ENCODE results near the gene TMEM63C. TPM values are rescaled to one million over a fixed set of nuclear protein-coding genes. Genes with fewer than 3 reads are reported as not detected.

TMEM63C gene
- total RNA-seq, 5 donors from 2014 or later (not counting 1 experiment from before 2014, with no cell fraction given): 0.76 to 2.6 (median 1.3) TPM

DNA sequence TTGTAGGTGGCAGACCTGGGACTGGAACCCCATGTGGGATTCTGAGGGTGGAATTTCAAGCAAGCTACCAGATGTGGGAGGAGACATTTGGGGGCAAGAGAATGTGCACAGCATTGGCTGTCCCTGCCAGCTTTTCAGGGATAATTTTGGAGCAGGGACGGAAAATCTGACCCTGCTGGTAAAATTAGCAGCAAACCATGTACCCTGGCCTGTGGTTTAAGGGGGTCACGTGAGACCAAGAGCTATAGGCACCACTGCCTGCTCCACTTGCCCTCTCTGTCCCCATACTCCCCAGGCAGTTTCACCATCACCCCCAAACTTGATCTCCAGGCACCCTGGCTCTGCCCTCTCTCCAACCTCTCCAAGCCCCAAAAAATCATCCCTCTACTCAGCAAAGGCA is 26.5 kb upstream of the TMEM63C start:
- no peak for DNase-seq
- no peak overlapping the region for H3K4me3 Mint-ChIP-seq
- H3K4me1 ChIP-seq (ENCODE audit: control insufficient read depth in 1 of 2, extremely low read depth in 1 of 2, insufficient read depth in 2 of 2, low read length in 2 of 2): no peaks in the 10 kb centered on the region
- no peaks in the 10 kb centered on the region for H3K9me3 ChIP-seq
- POLR2A ChIA-PET: no interaction called here
- no peaks in the 10 kb centered on the region for H3K4me1 Mint-ChIP-seq
- H3K27ac ChIP-seq (ENCODE audit: low read length): no peak overlapping the region
- no peak overlapping the region for H3K4me3 ChIP-seq (ENCODE audit: control insufficient read depth in 1 of 2, extremely low read depth in 1 of 2, low read length in 1 of 2)
- no peak overlapping the region for H3K27ac Mint-ChIP-seq
- H3K27me3 ChIP-seq (replicated peaks in 1 of 2; ENCODE audit: control insufficient read depth in 2 of 2, extremely low read depth in 1 of 2, insufficient read depth in 2 of 2, low read length in 1 of 2): peaks cover 5 to 65% of the 10 kb centered on the region in 2 experiments
- H3K36me3 Mint-ChIP-seq: no peaks in the 10 kb centered on the region
- CTCF ChIA-PET: no interaction called here
- ATAC-seq (replicated peaks in 1 of 4): no peak
- no peaks in the 10 kb centered on the region for H3K9me3 Mint-ChIP-seq
- peaks cover 47 to 66% of the 10 kb centered on the region in 2 donors for H3K27me3 Mint-ChIP-seq
- WGBS (ENCODE audit: insufficient coverage): 56% methylated on average over 2 of the region's 2 CpGs
- H3K36me3 ChIP-seq (ENCODE audit: control insufficient read depth in 2 of 2, extremely low read depth in 1 of 2, insufficient read depth in 1 of 2, low read length in 1 of 2): no peaks in the 10 kb centered on the region

GRCh38 chr14:77157740-77158139 is 23.9 kb upstream of the TMEM63C start:
- H3K9me3 Mint-ChIP-seq: no peaks in the 10 kb centered on the region

DNA sequence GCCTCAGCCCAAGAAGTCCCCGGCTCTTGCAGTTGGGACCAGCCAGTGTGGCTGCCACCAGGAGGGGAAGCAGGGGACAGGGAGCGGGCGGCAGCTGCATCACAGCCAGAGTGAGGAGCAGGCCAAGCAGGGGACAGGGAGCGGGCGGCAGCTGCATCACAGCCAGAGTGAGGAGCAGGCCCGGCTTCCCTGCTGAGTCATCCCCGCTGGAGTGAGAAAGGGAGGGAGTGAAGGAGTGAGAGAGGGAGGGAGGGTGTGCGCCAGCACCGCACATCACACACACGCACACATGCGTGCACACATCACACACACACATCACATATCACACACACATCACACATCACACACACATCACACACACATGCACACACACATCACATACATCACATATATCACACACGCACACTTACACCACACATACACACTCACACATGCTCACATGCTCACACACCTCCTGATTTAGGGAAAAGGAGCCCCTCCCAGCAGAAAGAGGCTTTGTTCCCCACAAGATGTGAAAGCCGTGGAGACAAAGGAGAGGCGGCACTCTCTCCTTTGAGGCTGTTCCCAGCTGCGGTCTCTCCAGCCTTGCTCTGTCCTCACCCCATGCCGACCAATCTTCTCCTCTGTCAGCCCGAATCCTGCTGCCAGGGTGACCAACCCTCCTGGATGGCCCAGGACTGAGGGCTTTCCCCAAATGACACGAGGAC is 23.3 kb upstream of the TMEM63C start:
- 28% methylated on average over 9 of the region's 18 CpGs for WGBS (ENCODE audit: insufficient coverage)
- ChIA-PET CTCF (no interaction called here), POLR2A (no interaction called here)
- Histone ChIP-seq H3K9me3 (no peaks in the 10 kb centered on the region), H3K27ac (ENCODE audit: low read length) (no peak overlapping the region), H3K36me3 (ENCODE audit: control insufficient read depth in 2 of 2, extremely low read depth in 1 of 2, insufficient read depth in 1 of 2, low read length in 1 of 2) (no peaks in the 10 kb centered on the region), H3K4me1 (ENCODE audit: control insufficient read depth in 1 of 2, extremely low read depth in 1 of 2, insufficient read depth in 2 of 2, low read length in 2 of 2) (no peaks in the 10 kb centered on the region), H3K27me3 (replicated peaks in 1 of 2; ENCODE audit: control insufficient read depth in 2 of 2, extremely low read depth in 1 of 2, insufficient read depth in 2 of 2, low read length in 1 of 2) (peaks cover 11 to 58% of the 10 kb centered on the region in 2 experiments), H3K4me3 (ENCODE audit: control insufficient read depth in 1 of 2, extremely low read depth in 1 of 2, low read length in 1 of 2) (no peak overlapping the region)
- Mint-ChIP-seq H3K27ac (no peak overlapping the region), H3K9me3 (no peaks in the 10 kb centered on the region), H3K27me3 (peaks cover 44 to 70% of the 10 kb centered on the region in 2 donors), H3K36me3 (no peaks in the 10 kb centered on the region), H3K4me1 (no peaks in the 10 kb centered on the region), H3K4me3 (no peak overlapping the region)
- DNase-seq (no peak), ATAC-seq (replicated peaks in 1 of 4) (no peak)

More at GRCh38 chr14:77157740-77158139, 23.9 kb upstream of the TMEM63C start:
- ChIA-PET POLR2A (no interaction called here), CTCF (no interaction called here)
- no peak overlapping the region for H3K4me3 ChIP-seq (ENCODE audit: control insufficient read depth in 1 of 2, extremely low read depth in 1 of 2, low read length in 1 of 2)
- H3K4me1 Mint-ChIP-seq: no peaks in the 10 kb centered on the region
- no peak overlapping the region for H3K4me3 Mint-ChIP-seq
- 56% methylated on average over 10 of the region's 11 CpGs for WGBS (ENCODE audit: insufficient coverage)
- no peak overlapping the region for H3K27ac Mint-ChIP-seq
- no peaks in the 10 kb centered on the region for H3K36me3 ChIP-seq (ENCODE audit: control insufficient read depth in 2 of 2, extremely low read depth in 1 of 2, insufficient read depth in 1 of 2, low read length in 1 of 2)
- no peaks in the 10 kb centered on the region for H3K9me3 ChIP-seq
- no peaks in the 10 kb centered on the region for H3K4me1 ChIP-seq (ENCODE audit: control insufficient read depth in 1 of 2, extremely low read depth in 1 of 2, insufficient read depth in 2 of 2, low read length in 2 of 2)
- DNase-seq (no peak), ATAC-seq (replicated peaks in 1 of 4) (no peak)
- no peak overlapping the region for H3K27ac ChIP-seq (ENCODE audit: low read length)
- H3K27me3 Mint-ChIP-seq: peaks cover 49 to 74% of the 10 kb centered on the region in 2 donors
- H3K36me3 Mint-ChIP-seq: no peaks in the 10 kb centered on the region
- peaks cover 13 to 62% of the 10 kb centered on the region in 2 experiments for H3K27me3 ChIP-seq (replicated peaks in 1 of 2; ENCODE audit: control insufficient read depth in 2 of 2, extremely low read depth in 1 of 2, insufficient read depth in 2 of 2, low read length in 1 of 2)

- Histone ChIP-seq H3K4me1 (ENCODE audit: control insufficient read depth in 1 of 2, extremely low read depth in 1 of 2, insufficient read depth in 2 of 2, low read length in 2 of 2) (no peaks in the 10 kb centered on the region), H3K9me3 (no peaks in the 10 kb centered on the region), H3K4me3 (ENCODE audit: control insufficient read depth in 1 of 2, extremely low read depth in 1 of 2, low read length in 1 of 2) (no peak overlapping the region), H3K27ac (ENCODE audit: low read length) (no peak overlapping the region), H3K27me3 (replicated peaks in 1 of 2; ENCODE audit: control insufficient read depth in 2 of 2, extremely low read depth in 1 of 2, insufficient read depth in 2 of 2, low read length in 1 of 2) (peaks cover 11 to 58% of the 10 kb centered on the region in 2 experiments), H3K36me3 (ENCODE audit: control insufficient read depth in 2 of 2, extremely low read depth in 1 of 2, insufficient read depth in 1 of 2, low read length in 1 of 2) (no peaks in the 10 kb centered on the region)
- H3K4me3 Mint-ChIP-seq: no peak overlapping the region
- no peak for DNase-seq
- ChIA-PET CTCF (no interaction called here), POLR2A (interaction anchor here in 1 of 2 donors (0.6 kb wide), 1 partner anchor 71 kb away, joined by 3 read pairs; no protein-coding TSS in a partner anchor)
- WGBS (ENCODE audit: insufficient coverage): 80% methylated on average over 1 of the region's 2 CpGs
- no peaks in the 10 kb centered on the region for H3K4me1 Mint-ChIP-seq
- peaks cover 43 to 64% of the 10 kb centered on the region in 2 donors for H3K27me3 Mint-ChIP-seq
- no peak overlapping the region for H3K27ac Mint-ChIP-seq
- H3K9me3 Mint-ChIP-seq: no peaks in the 10 kb centered on the region
- H3K36me3 Mint-ChIP-seq: no peaks in the 10 kb centered on the region
- no peak for ATAC-seq (replicated peaks in 1 of 4)
Measured at GRCh38 chr14:77158882-77159255, 22.7 kb upstream of the TMEM63C start.

DNA sequence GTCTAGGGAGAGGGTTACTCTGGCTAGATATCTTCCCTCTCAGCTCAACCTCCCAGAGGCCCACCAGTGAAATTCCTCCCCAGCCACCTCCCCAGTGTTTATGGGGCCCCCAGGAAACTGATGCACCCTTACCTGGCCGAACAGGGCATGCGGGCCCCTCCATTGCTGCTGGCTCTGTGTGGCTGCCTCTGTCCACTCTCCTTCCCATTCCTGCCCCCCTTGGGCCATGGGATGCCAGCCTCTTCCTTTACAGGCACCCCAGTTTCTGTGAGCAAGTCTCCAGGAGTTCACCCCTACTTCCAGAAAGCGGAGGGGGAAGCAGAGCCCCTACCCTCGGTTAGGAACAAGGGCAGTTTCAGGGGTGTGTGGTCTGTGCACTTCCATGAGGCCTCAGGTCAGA is 20.6 kb upstream of the TMEM63C start:
- no peaks in the 10 kb centered on the region for H3K4me1 Mint-ChIP-seq

GRCh38 chr14:77170045-77170444 is 11.6 kb upstream of the TMEM63C start:
- no peak overlapping the region for H3K27ac ChIP-seq (ENCODE audit: low read length)
- H3K27me3 Mint-ChIP-seq: peaks cover 10 to 15% of the 10 kb centered on the region in 2 donors
- ChIA-PET POLR2A (no interaction called here), CTCF (no interaction called here)
- no peak for DNase-seq
- H3K36me3 ChIP-seq (ENCODE audit: control insufficient read depth in 2 of 2, extremely low read depth in 1 of 2, insufficient read depth in 1 of 2, low read length in 1 of 2): no peaks in the 10 kb centered on the region
- WGBS (ENCODE audit: insufficient coverage): no CpG with 5 or more reads among the region's 3 CpGs
- ATAC-seq (replicated peaks in 1 of 4): no peak
- peaks cover 0 to 2% of the 10 kb centered on the region in 2 experiments for H3K27me3 ChIP-seq (replicated peaks in 1 of 2; ENCODE audit: control insufficient read depth in 2 of 2, extremely low read depth in 1 of 2, insufficient read depth in 2 of 2, low read length in 1 of 2)
- H3K36me3 Mint-ChIP-seq: no peaks in the 10 kb centered on the region
- H3K4me3 ChIP-seq (ENCODE audit: control insufficient read depth in 1 of 2, extremely low read depth in 1 of 2, low read length in 1 of 2): no peak overlapping the region
- no peaks in the 10 kb centered on the region for H3K9me3 ChIP-seq
- no peak overlapping the region for H3K27ac Mint-ChIP-seq
- H3K4me1 ChIP-seq (ENCODE audit: control insufficient read depth in 1 of 2, extremely low read depth in 1 of 2, insufficient read depth in 2 of 2, low read length in 2 of 2): no peaks in the 10 kb centered on the region
- peaks cover 15 to 28% (median 22%) of the 10 kb centered on the region in 3 donors for H3K9me3 Mint-ChIP-seq
- H3K4me3 Mint-ChIP-seq: no peak overlapping the region
- no peaks in the 10 kb centered on the region for H3K4me1 Mint-ChIP-seq

More for the DNA sequence above, 20.6 kb upstream of the TMEM63C start:
- H3K27me3 Mint-ChIP-seq: peaks cover 31 to 44% of the 10 kb centered on the region in 2 donors
- POLR2A ChIA-PET: interaction anchor here in 1 of 2 donors (0.5 kb wide), 1 partner anchor 19 kb away, joined by 6 read pairs; no protein-coding TSS in a partner anchor
- H3K27ac Mint-ChIP-seq: no peak overlapping the region
- no peak for ATAC-seq (replicated peaks in 1 of 4)
- CTCF ChIA-PET: no interaction called here
- H3K36me3 ChIP-seq (ENCODE audit: control insufficient read depth in 2 of 2, extremely low read depth in 1 of 2, insufficient read depth in 1 of 2, low read length in 1 of 2): no peaks in the 10 kb centered on the region
- H3K4me3 ChIP-seq (ENCODE audit: control insufficient read depth in 1 of 2, extremely low read depth in 1 of 2, low read length in 1 of 2): no peak overlapping the region
- no CpG with 5 or more reads among the region's 4 CpGs for WGBS (ENCODE audit: insufficient coverage)
- no peaks in the 10 kb centered on the region for H3K36me3 Mint-ChIP-seq
- no peak overlapping the region for H3K4me3 Mint-ChIP-seq
- H3K4me1 ChIP-seq (ENCODE audit: control insufficient read depth in 1 of 2, extremely low read depth in 1 of 2, insufficient read depth in 2 of 2, low read length in 2 of 2): no peaks in the 10 kb centered on the region
- no peak overlapping the region for H3K27ac ChIP-seq (ENCODE audit: low read length)
- H3K9me3 Mint-ChIP-seq: no peaks in the 10 kb centered on the region
- DNase-seq: no peak
- no peaks in the 10 kb centered on the region for H3K9me3 ChIP-seq
- H3K27me3 ChIP-seq (replicated peaks in 1 of 2; ENCODE audit: control insufficient read depth in 2 of 2, extremely low read depth in 1 of 2, insufficient read depth in 2 of 2, low read length in 1 of 2): peaks cover 11 to 42% of the 10 kb centered on the region in 2 experiments

All from T-cell (primary cell).